ENCODE measurements around the gene PRPF38A.
"Not testable (repeated sequence)": the region's sequence is repeated elsewhere in the genome, so short reads cannot be mapped to it uniquely, and the experiment has no call there.

DNA sequence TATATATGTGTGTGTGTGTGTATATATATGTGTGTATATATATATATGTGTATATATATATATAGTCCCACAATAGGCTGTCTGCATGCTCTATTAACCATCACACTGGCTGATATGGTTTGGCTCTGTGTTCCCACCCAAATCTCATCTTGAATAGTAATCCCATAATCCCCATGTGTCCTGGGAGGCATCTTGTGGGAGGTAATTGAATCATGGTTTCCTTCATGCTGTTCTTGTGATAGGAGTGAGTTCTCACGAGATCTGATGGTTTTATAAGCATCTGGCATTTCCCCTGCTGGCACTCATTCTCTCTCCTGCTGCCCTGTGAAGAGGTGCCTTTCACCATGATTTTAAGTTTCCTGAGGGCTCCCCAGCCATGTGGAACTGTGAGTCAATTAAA is 34.6 kb upstream of the PRPF38A start:
- not testable (repeated sequence) for TF ChIP-seq CTCF (IDR thresholded peaks at IDR 0.05; ENCODE audit: low read depth, low read length, poor library complexity, severe bottlenecking); EZH2phosphoT487 (IDR thresholded peaks at IDR 0.05; ENCODE audit: borderline replicate concordance, low read length)
